VCaP (cell line): ENCODE data around the gene MIS12.

Experiments
- H3K27ac ChIP-seq: fragments of 450-650 bp; 2 replicates; pipeline ENCODE4 v1.5.1; 2017
- TF ChIP-seq, protein P1 (sequence below): fragments of 450-650 bp; conservative IDR thresholded peaks from 2 replicates; pipeline ENCODE4 v1.5.1; 2017; ENCODE audit warnings: mild to moderate bottlenecking, moderate library complexity

MIS12 gene

DNA sequence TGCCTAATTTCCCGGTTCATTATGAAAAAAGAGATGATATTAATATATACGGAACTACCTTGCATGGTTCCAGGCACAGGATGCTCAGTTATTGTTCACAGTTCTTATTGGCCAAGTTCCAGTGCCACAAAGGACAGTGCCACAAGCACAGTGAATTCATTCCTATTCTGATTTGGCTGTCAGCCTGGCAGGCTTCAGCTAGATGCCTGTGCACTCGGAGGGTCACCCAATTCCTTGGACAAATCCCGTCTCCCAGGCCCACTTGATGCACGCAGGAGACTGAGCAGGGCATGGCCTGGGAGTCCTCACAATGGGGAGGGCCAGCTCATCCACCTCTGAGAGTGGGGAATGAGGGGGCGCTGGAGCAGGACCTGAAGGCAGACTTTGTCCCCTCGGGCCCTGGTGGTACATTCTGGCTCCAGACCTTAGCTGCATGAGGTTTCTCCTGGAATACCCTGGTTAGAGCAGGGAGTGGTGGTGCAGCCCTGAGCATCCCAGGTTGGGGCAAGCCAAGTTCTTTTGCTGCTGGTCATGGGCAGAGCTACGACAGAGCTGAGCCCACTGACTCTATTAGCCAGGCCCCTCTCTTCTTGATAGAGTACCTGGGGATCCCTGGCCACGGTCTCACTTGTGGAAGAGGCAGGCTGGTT lies 41.4 kb downstream of the MIS12 start:
- TF ChIP-seq, protein P1, sequence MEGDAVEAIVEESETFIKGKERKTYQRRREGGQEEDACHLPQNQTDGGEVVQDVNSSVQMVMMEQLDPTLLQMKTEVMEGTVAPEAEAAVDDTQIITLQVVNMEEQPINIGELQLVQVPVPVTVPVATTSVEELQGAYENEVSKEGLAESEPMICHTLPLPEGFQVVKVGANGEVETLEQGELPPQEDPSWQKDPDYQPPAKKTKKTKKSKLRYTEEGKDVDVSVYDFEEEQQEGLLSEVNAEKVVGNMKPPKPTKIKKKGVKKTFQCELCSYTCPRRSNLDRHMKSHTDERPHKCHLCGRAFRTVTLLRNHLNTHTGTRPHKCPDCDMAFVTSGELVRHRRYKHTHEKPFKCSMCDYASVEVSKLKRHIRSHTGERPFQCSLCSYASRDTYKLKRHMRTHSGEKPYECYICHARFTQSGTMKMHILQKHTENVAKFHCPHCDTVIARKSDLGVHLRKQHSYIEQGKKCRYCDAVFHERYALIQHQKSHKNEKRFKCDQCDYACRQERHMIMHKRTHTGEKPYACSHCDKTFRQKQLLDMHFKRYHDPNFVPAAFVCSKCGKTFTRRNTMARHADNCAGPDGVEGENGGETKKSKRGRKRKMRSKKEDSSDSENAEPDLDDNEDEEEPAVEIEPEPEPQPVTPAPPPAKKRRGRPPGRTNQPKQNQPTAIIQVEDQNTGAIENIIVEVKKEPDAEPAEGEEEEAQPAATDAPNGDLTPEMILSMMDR: no peak
- H3K27ac ChIP-seq: no peak overlapping the region

DNA sequence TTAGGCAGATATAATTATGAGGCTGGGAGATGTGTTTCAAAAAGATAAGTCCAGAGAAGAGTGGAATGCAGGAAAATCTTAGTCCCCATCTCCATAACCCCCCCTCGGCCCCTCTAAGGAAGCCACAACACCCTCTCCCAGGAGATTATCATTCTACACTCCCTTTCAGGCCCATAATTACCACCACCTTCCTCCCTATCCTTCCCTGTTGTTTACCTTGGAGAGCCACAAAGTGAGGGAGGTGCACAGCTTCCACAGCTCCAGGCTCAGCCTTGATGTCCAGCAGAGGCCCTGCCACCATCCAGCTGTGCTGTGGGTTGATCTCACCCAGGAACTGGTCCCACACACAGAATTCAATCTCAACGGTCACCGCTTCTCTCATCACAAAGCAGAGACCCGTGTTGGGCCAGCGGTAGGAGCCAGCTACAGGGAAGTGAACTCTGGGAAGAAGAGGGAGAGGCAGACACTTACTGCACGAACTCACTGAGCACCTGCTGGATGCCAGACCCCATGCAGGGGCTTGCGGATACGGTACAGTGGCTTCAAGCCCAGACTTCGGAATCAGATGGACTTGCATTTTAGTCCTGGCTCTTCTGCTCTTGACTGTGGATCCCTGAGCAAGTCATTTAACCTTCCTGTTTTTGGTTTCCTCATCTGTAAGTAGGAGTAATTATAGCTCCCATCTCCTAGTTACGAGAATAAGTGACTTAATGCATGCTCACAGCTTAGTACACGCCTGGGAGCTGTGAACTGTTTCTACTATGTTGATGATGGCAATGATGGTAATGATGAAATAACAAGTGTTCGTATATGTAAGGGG lies 44.1 kb downstream of the MIS12 start:
- H3K27ac ChIP-seq: no peak overlapping the region
- TF ChIP-seq, protein P1: no peak

DNA sequence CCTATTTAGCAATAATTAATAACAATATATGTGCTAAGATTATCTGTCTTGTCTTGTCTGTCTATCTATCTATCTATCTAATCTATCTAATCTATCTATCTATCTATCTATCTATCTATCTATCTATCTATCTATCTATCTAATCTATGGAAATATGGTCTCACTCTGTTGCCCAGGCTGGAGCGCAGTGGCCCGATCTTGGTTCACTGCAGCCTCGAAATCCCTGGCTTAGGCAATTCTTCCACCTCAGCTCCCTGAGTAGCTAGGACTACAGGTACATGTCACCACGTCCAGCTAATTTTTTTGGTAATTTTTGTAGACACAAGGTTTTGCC lies 44.7 kb downstream of the MIS12 start:
- TF ChIP-seq, protein P1: no peak
- no peak overlapping the region for H3K27ac ChIP-seq

DNA sequence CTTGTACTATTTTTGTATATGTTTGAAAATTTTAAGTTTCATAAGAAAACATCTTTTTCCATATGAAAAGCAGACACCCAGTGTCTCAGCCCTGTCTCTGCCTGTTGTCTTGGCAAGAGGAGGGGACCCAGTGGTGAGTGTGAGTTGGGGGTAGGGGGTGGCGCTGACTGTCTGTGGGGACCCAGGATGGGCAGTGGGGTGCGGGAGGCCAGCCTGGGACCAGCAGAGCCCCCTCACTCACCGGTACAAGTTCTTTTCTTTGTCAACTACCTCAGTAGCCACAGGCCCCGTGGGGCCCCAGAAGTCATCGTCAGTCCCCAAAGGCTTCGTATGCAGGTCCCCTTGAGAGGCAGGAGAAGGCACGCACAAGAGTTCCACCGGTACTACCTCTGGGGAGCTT lies 46.2 kb downstream of the MIS12 start:
- H3K27ac ChIP-seq: no peak overlapping the region
- TF ChIP-seq, protein P1: no peak

DNA sequence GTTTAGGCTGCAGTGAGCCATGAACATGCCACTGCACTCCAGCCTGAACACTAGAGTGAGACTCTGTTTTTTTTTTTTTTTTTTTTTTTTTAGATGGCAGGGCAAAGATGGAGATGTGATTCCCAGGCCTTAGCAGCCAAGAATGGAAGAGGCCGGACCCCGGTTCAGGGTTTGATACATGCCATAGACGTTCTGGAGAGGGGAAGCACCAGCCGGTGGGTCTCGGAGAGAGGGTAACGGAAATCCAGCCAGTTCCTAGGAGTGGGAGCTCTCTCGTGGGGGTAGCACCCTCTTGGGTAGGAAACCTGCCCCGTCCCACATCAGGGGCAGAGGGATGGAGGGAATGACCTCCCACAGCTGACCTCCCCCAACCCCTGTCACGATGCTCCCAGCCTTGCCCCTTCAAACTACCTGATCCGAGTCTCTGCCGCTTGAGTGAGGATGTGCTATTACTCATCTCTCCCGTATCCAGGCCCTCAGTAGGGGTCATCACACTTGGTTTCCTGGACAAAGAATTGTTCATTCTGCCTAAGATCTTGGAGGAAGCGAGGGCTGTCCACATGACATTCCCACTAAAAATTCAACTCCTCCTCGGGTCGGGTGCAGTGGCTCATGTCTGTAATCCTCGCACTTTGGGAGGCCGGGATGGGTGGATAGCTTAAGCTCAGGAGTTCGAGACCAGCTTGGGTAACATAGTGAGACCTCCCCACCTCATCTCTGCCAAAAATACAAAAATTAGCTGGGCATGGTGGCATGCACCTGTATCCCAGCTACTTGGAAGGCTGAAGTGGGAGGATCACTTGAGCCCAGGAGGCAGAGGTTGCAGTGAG lies 47.3 kb downstream of the MIS12 start:
- no peak overlapping the region for H3K27ac ChIP-seq
- TF ChIP-seq, protein P1: no peak

DNA sequence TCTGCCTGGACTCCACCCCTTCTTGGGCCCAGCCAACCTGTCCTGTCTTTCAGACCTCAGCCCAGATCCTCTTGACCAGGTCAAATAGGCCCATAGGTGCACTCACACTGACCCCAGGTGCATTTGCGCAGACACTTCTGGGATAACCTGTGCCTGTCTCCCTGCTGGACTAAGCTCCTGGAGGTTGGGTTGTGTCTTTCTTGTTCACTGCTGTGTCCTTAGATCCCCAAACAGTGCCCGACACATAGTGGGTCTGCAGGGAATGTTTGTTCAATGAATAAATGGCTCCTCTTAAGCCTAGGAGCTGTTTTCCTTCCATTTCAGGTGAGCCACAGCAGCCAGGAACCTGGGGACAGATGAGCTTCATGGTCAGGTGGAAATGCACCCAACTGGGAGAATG lies 49.1 kb downstream of the MIS12 start:
- TF ChIP-seq, protein P1: no peak
- H3K27ac ChIP-seq: no peak overlapping the region
